ENCODE results near the gene DUOXA1.

GRCh38 chr15:45156744-45157455 lies 27.2 kb upstream of the DUOXA1 start:
- TF ChIP-seq CTCF (conservative IDR thresholded peaks at IDR 0.05) (no peak), ZFX (IDR thresholded peaks at IDR 0.05) (no peak)

Data from C4-2B (cell line).